Erythroblast (primary cell): ENCODE data around the gene OTUD5.

ENCODE experiments used
- DNase-seq, 2 experiments: peaks; one replicate each; lab custom pipeline; 2025; lab: John Stamatoyannopoulos, UW
- GATA1 ChIP-seq: IDR thresholded peaks from 2 replicates; pipeline ENCODE4 v1.6.1; 2011; ENCODE audit warnings: low read depth, mild to moderate bottlenecking, control low read depth, low read length, moderate library complexity
- POLR2A ChIP-seq: IDR thresholded peaks from 2 replicates; pipeline ENCODE4 v1.6.1; 2011; ENCODE audit warnings: mild to moderate bottlenecking, low read length

The OTUD5 gene

DNA sequence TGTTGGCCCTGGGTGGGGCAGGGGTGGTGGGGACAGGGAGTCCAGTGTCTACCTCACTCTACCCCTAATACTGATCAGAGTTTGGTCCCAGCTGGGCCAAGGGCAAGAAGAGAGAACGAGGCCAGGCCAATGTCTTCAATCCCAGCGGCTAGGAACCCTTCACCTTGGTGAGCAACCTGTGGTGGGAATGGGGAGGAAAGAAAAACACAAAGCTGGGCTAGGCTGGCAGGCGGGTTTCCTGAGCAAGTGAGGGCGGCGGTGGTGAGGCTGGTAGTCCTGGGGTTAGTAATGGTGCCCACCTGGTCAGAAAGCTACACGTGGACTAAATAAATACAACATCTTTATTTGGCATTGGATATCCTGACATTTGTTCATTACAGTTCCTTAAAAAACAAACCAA, 54.1 kb downstream of the OTUD5 start:
- no peak for TF ChIP-seq POLR2A
- TF ChIP-seq GATA1, result no peak
- no peak for DNase-seq

DNA sequence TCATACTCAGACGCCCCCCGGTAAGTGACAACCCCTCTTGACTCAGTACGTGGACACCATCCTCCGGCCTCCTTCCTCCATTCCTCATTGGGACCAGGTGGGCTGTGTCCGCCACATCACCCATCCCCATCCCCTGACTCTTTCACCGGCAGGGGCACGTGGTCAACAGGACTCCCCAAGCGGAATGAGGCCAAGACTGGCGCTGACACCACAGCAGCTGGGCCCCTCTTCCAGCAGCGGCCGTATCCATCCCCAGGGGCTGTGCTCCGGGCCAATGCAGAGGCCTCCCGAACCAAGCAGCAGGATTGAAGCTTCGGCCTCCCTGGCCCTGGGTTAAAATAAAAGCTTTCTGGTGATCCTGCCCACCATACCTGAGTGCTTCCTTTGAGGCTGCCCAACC, 54.6 kb downstream of the OTUD5 start:
- DNase-seq, result no peak
- no peak for TF ChIP-seq POLR2A
- no peak for TF ChIP-seq GATA1

DNA sequence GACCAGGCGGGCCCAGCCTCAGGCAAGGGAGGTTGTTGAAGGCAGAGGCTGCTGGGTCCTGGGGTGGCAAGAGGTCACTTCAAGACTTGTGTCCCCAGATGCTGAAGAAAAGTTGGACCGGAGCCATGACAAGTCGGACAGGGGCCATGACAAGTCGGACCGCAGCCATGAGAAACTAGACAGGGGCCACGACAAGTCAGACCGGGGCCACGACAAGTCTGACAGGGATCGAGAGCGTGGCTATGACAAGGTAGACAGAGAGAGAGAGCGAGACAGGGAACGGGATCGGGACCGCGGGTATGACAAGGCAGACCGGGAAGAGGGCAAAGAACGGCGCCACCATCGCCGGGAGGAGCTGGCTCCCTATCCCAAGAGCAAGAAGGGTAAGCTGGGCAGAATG, 55.3 kb downstream of the OTUD5 start:
- DNase-seq, result no peak
- no peak for TF ChIP-seq GATA1

DNA sequence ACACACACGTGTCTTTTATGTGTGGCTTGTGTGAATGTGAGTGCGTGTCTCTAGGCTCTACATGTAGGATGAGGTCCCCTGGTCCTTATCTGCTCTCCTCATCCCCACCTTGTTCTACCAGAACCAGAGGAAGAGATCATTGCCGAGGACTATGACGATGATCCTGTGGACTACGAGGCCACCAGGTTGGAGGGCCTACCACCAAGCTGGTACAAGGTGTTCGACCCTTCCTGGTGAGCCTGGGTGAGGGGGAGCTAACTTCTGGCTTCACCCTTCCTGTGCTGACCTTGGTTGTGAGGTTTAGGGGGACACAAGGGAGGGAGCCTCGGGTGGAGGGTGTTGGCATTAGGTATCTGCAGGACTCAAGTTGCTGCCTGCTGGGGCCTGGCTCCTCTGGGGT, 56.3 kb downstream of the OTUD5 start:
- DNase-seq, result no peak
- TF ChIP-seq GATA1 (no peak), POLR2A (no peak)

DNA sequence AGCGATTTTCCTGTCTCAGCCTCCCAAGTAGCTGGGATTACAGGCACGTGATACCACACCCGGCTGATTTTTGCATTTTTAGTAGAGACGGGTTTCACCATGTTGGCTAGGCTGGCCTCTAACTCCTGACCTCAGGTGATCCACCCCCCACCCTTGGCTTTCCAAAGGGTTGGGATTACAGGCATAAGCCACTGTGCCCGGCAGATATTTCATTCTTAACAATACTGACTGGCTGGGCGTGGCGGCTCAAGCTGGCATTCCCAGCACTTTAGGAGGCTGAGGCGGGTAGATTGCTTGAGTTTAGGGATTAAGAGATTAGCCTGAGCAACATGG, 58.4 kb downstream of the OTUD5 start:
- DNase-seq, result no peak
- no peak for TF ChIP-seq GATA1
- TF ChIP-seq POLR2A, result no peak

DNA sequence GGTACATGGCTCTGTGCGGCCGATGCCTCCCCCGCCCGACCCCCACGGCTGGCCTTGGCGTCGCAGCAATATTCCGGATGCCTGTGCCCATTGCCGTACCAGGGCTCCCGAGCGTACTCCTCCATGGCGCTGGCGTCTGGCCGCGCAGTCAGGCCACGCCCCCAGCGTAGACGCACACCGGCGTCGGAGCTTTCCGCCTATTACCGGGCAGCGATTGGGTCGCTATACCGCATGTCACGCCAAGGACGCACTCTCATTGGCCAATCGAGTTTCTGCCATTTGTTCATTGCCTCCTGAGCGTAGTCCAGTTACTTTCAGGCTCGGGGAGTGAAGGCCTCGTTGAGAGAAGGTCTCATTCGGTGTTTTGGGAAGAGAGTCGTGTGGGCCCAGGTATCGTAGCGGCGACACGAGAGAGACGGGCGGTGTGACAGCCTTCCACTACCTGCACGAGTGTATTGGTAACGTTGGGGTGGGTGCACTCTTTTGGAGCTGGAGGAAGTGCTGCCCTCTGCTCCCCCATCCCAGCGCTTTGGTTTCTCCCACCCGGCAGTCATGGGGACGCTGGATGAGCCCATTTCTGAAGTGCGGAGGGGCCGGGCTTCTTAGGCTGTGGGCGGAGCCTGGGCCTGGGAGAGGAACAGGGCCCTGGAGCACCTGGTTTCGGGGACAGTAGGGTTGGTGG, 59.6 kb downstream of the OTUD5 start, which contains the start of the genes PQBP1 and TIMM17B:
Gene PQBP1, plus strand, starts transcription at position 306 of the 682 bp plus-strand sequence. CDS start 580 bp downstream, outside the sequence.
Gene TIMM17B, minus strand, starts transcription at position 144 of the 682 bp plus-strand sequence. Its CDS starts 19 bp downstream, at position 125.
- DNase-seq, result peak; percentile 96 to 97
- TF ChIP-seq GATA1, result no peak
- TF ChIP-seq POLR2A, result peak; percentile 94

DNA sequence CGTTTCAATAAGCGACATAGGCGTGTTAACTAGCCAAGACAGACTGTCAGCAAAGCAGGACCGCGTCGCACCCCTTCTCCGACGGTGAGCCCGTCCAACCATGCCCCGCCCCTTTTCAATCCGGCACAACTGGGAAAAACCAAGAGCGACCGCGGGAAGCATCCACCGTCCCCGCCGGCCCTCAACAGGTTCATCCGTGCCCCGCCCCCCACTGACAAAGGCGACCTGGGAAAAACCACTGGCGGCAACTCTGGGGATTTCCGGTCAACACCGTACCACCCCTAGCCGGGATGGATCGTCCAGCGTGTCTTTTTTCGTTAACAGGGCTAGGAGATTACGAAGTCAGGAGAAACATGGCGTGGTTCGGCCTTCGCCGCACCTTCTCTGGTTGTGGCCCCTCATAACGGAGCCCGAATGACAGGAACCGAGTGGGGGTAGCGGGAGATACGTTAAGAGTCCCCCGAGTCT, 60.2 kb downstream of the OTUD5 start:
- peak; percentile 88 to 90 for DNase-seq
- TF ChIP-seq POLR2A, result no peak
- no peak for TF ChIP-seq GATA1

DNA sequence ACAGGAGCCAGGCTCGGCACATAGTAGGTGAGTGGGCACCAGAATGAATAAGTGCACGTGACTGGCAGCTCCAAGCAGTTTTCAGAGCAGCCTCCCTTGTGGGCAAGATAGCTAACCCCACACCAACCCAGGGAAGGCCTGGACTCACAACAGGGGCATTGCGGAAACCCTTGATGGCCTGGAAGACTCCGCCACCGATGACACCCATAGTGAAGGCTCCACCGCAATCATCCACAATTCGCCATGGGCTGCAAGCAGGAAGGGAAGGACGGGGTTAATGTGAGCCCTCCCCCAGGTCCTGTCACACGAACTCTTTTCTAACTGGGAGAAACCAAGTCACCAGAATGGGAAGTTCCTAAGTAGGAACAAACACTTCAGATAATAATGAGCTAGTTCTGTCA, 60.8 kb downstream of the OTUD5 start:
- no peak for DNase-seq

DNA sequence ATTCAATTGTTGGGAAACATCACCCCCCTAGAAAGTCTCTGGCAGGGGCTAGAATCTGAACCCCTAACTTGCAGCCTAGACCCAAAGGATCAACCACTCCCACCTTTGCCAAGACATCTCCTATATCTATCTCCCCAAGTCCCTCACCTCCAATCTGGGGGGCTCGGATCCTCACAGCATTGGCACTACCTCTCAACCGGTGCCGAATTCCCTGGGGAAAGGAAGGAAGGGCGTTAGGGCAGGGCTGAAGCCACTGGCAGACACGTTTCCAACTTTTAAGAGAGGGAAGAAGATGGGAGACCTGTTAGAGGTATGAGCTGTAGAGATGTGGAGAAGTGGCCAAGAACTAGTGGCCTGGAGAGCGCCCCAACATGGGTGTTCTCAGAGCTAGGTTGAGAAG, 62.5 kb downstream of the OTUD5 start:
- TF ChIP-seq POLR2A (no peak), GATA1 (no peak)
- DNase-seq, result no peak

More for the DNA sequence above, 60.8 kb downstream of the OTUD5 start:
- no peak for TF ChIP-seq POLR2A
- TF ChIP-seq GATA1, result no peak

DNA sequence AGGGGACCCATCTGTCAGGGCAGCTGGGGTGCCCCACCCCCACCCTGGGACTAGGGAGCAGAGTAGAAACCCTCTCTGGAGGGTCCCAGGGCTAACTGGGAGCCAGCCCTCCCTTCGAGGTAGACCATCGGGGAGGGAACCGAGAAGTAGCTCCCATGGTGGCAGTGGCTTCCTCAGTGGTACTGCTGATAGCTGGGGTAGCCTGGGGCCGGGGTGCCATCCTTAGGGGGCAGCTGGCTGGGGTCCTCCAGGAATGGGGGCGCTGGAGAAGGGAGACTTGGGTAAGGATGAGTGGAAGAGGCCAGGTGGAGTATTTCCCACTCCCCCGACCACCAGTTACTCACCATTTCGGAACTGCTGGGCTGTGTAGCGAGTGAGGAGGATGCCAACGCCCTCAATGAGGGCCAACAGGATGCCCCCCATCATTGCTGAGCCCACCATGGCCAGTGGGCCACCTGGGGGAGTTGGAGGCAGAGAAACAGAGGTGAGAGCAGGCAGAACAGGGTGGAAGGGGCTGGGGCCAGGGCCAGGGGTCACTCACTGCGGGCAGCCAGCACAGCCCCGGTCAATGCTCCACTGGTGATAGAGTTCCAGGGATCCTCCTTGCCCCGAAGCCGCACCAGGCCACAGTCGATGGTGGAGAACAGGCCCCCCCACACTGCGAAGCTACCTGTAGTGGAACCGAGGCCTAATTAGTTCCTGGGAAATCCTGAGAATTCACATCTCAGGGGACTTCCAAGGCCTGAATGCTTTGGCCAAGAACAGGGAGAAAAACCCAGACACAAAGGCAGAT, 63.7 kb downstream of the OTUD5 start:
- no peak for TF ChIP-seq GATA1
- TF ChIP-seq POLR2A, result no peak
- DNase-seq, result no peak

DNA sequence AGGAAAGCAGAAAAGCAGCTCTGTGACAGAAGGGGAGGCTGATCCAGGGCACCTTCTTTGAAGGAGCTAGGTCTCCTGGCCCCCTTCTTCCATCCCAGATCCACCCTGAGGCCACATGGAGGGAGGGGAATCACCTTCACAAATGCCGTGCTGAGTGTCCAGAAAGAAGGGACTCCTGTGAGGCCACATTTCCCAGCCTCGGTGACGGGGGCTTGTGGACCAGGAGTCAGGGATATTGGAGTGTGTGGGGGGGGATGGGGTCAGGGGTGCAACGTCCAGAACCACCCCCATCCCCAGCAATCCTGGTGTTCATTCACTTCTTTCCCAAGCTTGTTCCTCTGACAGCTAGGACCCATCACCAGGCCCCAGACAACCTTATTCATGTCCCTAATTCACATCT, 64.5 kb downstream of the OTUD5 start:
- no peak for TF ChIP-seq GATA1
- TF ChIP-seq POLR2A, result no peak
- no peak for DNase-seq

DNA sequence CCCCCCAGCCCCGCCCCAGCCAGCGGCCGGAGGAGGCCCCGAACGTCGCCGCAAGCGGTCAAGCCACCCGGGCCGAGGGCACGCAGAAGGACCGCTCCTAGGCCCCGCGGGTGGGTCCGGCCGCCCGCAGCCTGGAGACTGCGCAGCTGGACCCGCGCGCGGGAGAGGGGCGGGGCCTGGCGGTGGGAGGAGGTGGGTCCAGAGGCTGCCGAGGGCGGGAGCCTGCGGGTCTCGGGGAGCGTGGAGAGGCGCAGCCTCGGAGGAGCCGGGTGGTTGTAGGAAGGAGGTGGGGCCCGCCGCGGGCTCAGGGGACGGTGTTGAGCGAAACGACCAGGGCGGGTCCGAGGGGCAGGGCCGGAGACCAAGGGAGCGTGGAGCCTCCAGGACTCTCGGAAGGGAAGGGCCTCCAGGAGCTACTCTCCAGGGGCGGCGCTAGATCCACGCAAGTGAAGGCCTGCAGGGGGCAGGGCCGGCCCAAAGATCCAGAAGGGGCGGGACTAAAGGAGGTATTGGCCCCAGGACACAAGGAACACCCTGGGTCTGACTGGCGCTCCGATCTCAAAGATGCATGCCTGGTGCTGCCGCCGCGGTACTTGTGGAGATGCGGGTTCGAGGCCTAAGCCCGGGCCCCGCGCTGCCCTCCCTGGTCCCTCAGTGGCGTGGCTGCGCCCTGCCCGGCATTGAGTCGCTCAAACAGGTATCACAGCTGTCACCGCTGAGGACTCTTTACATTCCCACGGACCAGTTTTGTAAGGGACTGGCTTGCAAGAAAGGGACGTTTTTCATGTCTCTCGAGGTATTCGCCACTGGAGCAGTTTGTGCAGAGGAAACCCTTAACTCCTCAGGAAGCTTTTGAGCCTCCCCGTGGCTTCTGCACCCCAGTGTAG, 65.8 kb downstream of the OTUD5 start:
- TF ChIP-seq GATA1, result no peak
- TF ChIP-seq POLR2A, result peak; percentile 28
- peak; percentile 86 to 90 for DNase-seq

DNA sequence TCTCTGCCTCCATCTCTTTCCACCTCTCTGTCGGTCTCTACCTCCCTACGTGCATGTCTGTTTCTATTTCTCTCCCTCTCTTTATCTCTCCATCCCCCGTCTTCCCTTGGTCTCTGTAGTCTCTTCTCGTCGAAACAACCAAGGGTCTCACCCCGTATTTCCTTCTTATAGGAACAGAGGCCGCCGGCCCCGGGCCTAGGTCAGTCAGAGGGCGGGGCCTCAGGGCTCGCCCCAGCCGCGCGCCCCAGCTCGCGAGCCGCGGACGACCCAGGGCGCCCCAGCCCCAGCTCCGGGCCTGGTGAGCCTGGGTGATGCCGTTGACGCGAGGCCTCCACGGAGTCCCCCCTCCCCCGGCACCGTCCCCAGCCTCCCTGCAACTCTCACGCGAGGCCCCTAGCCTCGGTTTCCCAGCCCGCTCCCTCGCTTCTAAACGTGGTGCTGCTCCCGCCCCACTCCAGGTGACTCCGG, 66.4 kb downstream of the OTUD5 start:
- no peak for TF ChIP-seq GATA1
- TF ChIP-seq POLR2A, result no peak
- no peak for DNase-seq
